GM12878 (cell line): ENCODE data around the gene CNPY1.

ENCODE experiments used
- BHLHE40 ChIP-seq, 2 experiments: fragments of 450-650 bp in 1 of 2; IDR thresholded peaks; 2 replicates each; pipeline ENCODE4 v1.6.1; 2011 to 2017; ENCODE audit warnings: low read depth in 2 of 2, borderline replicate concordance in 1 of 2, improper control_type of control experiment in 1 of 2, low read length in 1 of 2, mild to moderate bottlenecking in 1 of 2
- CEBPB ChIP-seq, 2 experiments: fragments of 150-350 bp in 1 of 2; IDR thresholded peaks; 2 replicates each; pipeline ENCODE4 v1.6.1; 2012 to 2014; ENCODE audit warnings: low read depth in 2 of 2, low read length in 2 of 2, borderline replicate concordance in 1 of 2, inconsistent platforms in 1 of 2
- CREM ChIP-seq: IDR thresholded peaks from 2 replicates; pipeline ENCODE4 v1.6.1; 2014; ENCODE audit warnings: antibody characterized with exemption, low read depth
- HDAC2 ChIP-seq: fragments of 200-600 bp; sonication (generic); IDR thresholded peaks from 2 replicates; pipeline ENCODE4 v1.6.1; 2017
- JUND ChIP-seq: IDR thresholded peaks from 2 replicates; pipeline ENCODE4 v1.6.1; 2012; ENCODE audit warnings: low read depth, mild to moderate bottlenecking, low read length, improper control_type of control experiment, moderate library complexity
- NRF1 ChIP-seq: conservative IDR thresholded peaks from 2 replicates; pipeline ENCODE4 v1.6.1; 2011; ENCODE audit warnings: mild to moderate bottlenecking, low read depth, low read length, improper control_type of control experiment
- POLR2AphosphoS2 ChIP-seq: IDR thresholded peaks from 2 replicates; pipeline ENCODE4 v1.6.1; 2011; ENCODE audit warnings: low read depth, mild to moderate bottlenecking, low read length, improper control_type of control experiment, moderate library complexity
- POLR2AphosphoS5 ChIP-seq: IDR thresholded peaks from 2 replicates; pipeline ENCODE4 v1.6.1; 2011; ENCODE audit warnings: mild to moderate bottlenecking, low read length, inconsistent platforms
- SIN3A ChIP-seq: IDR thresholded peaks from 2 replicates; pipeline ENCODE4 v1.6.1; 2012; ENCODE audit warnings: low read depth, low read length, improper control_type of control experiment
- SUZ12 ChIP-seq: fragments of 200-600 bp; sonication (generic); IDR thresholded peaks from one replicate; pipeline ENCODE4 v1.6.1; 2018; ENCODE audit warnings: antibody characterized with exemption, mild to moderate bottlenecking; ENCODE audit not compliant: unreplicated experiment
- TF ChIP-seq, protein P1 (sequence below): IDR thresholded peaks from 2 replicates; pipeline ENCODE4 v1.6.1; 2012; ENCODE audit warnings: low read depth, low read length, improper control_type of control experiment
- TF ChIP-seq, protein P2 (sequence below): IDR thresholded peaks from 2 replicates; pipeline ENCODE4 v1.6.1; 2012; ENCODE audit warnings: mild to moderate bottlenecking, low read depth, low read length
- TF ChIP-seq, protein P3 (sequence below): fragments of 450-650 bp; IDR thresholded peaks from 2 replicates; pipeline ENCODE4 v1.6.1; 2017; ENCODE audit warnings: mild to moderate bottlenecking
- TF ChIP-seq, protein P4 (sequence below), 3 experiments: IDR thresholded peaks in 2 of 3; conservative IDR thresholded peaks in 1 of 3; 2 replicates each; pipeline ENCODE4 v1.5.1; 2011; ENCODE audit warnings: low read depth in 3 of 3, low read length in 3 of 3, mild to moderate bottlenecking in 3 of 3, control low read depth in 2 of 3, moderate library complexity in 2 of 3, inconsistent platforms in 1 of 3, mixed read lengths in 1 of 3; ENCODE audit not compliant: control insufficient read depth in 2 of 3, insufficient read depth in 1 of 3; ENCODE audit errors: extremely low read depth in 1 of 3

DNA sequence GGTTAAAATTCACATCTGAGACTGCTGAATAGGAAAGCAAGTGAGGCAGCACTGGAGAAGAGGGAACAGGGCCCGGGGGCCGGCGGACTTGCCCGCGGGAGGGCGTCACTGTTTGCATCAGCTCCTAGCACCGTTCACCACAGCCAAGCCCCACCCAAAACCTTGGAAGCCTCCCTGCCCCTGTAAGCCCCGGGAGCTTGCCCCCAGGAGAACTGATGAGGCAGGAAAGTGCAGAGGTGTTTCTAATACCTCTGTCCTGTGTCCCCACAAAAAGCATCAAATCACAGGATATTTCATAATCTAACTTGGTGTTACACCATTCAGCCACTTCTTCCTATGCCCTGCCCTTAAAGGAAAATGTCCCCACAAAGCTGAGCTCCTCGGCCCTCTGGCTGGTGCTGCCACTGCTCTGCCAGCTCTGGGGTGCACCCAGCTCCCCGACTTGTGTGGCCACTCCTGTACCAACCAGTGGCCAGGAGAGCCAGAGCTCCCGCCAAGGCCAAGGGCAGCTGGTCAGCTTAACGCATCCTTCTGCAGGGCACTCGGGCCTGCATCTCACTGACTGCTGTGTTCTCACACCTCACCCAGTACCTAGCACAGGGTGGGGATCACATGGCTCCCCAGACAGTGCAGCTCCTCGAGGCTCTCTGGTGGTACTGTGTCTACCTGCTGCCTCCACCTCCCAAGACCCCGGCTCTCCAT, 47.3 kb upstream of the CNPY1 start:
- TF ChIP-seq, protein P1, sequence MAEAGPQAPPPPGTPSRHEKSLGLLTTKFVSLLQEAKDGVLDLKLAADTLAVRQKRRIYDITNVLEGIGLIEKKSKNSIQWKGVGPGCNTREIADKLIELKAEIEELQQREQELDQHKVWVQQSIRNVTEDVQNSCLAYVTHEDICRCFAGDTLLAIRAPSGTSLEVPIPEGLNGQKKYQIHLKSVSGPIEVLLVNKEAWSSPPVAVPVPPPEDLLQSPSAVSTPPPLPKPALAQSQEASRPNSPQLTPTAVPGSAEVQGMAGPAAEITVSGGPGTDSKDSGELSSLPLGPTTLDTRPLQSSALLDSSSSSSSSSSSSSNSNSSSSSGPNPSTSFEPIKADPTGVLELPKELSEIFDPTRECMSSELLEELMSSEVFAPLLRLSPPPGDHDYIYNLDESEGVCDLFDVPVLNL = no peak
- TF ChIP-seq NRF1 = no peak
- TF ChIP-seq, protein P2, sequence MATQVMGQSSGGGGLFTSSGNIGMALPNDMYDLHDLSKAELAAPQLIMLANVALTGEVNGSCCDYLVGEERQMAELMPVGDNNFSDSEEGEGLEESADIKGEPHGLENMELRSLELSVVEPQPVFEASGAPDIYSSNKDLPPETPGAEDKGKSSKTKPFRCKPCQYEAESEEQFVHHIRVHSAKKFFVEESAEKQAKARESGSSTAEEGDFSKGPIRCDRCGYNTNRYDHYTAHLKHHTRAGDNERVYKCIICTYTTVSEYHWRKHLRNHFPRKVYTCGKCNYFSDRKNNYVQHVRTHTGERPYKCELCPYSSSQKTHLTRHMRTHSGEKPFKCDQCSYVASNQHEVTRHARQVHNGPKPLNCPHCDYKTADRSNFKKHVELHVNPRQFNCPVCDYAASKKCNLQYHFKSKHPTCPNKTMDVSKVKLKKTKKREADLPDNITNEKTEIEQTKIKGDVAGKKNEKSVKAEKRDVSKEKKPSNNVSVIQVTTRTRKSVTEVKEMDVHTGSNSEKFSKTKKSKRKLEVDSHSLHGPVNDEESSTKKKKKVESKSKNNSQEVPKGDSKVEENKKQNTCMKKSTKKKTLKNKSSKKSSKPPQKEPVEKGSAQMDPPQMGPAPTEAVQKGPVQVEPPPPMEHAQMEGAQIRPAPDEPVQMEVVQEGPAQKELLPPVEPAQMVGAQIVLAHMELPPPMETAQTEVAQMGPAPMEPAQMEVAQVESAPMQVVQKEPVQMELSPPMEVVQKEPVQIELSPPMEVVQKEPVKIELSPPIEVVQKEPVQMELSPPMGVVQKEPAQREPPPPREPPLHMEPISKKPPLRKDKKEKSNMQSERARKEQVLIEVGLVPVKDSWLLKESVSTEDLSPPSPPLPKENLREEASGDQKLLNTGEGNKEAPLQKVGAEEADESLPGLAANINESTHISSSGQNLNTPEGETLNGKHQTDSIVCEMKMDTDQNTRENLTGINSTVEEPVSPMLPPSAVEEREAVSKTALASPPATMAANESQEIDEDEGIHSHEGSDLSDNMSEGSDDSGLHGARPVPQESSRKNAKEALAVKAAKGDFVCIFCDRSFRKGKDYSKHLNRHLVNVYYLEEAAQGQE = no peak
- no peak for TF ChIP-seq CEBPB (IDR thresholded peaks at IDR 0.05; ENCODE audit: borderline replicate concordance in 1 of 2, low read depth in 2 of 2, low read length in 2 of 2)
- TF ChIP-seq, protein P3, sequence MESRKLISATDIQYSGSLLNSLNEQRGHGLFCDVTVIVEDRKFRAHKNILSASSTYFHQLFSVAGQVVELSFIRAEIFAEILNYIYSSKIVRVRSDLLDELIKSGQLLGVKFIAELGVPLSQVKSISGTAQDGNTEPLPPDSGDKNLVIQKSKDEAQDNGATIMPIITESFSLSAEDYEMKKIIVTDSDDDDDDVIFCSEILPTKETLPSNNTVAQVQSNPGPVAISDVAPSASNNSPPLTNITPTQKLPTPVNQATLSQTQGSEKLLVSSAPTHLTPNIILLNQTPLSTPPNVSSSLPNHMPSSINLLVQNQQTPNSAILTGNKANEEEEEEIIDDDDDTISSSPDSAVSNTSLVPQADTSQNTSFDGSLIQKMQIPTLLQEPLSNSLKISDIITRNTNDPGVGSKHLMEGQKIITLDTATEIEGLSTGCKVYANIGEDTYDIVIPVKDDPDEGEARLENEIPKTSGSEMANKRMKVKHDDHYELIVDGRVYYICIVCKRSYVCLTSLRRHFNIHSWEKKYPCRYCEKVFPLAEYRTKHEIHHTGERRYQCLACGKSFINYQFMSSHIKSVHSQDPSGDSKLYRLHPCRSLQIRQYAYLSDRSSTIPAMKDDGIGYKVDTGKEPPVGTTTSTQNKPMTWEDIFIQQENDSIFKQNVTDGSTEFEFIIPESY = no peak
- TF ChIP-seq HDAC2 = no peak
- TF ChIP-seq POLR2AphosphoS2 = no peak
- TF ChIP-seq SUZ12 = no peak
- TF ChIP-seq, protein P4, sequence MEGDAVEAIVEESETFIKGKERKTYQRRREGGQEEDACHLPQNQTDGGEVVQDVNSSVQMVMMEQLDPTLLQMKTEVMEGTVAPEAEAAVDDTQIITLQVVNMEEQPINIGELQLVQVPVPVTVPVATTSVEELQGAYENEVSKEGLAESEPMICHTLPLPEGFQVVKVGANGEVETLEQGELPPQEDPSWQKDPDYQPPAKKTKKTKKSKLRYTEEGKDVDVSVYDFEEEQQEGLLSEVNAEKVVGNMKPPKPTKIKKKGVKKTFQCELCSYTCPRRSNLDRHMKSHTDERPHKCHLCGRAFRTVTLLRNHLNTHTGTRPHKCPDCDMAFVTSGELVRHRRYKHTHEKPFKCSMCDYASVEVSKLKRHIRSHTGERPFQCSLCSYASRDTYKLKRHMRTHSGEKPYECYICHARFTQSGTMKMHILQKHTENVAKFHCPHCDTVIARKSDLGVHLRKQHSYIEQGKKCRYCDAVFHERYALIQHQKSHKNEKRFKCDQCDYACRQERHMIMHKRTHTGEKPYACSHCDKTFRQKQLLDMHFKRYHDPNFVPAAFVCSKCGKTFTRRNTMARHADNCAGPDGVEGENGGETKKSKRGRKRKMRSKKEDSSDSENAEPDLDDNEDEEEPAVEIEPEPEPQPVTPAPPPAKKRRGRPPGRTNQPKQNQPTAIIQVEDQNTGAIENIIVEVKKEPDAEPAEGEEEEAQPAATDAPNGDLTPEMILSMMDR (IDR thresholded peaks at IDR 0.05 in 2 of 3, conservative IDR thresholded peaks at IDR 0.05 in 1 of 3; ENCODE audit: control insufficient read depth in 2 of 3, extremely low read depth in 1 of 3, insufficient read depth in 1 of 3, low read depth in 3 of 3, low read length in 3 of 3) = no peak
- TF ChIP-seq SIN3A = no peak
- TF ChIP-seq JUND = no peak
- no peak for TF ChIP-seq CREM
- no peak for TF ChIP-seq BHLHE40 (IDR thresholded peaks at IDR 0.05; ENCODE audit: borderline replicate concordance in 1 of 2, low read depth in 2 of 2, low read length in 1 of 2)
- TF ChIP-seq POLR2AphosphoS5 = no peak
